Endothelial cell (in vitro differentiated cells): ENCODE results near the gene ATP5PD. TPM values are rescaled to one million over a fixed set of nuclear protein-coding genes. Genes with fewer than 3 reads are reported as not detected.

Experiments
- DNase-seq: peaks from one replicate; pipeline ENCODE4 v3.0.0; 2021; ENCODE audit warnings: low spot score
- H3K27ac Mint-ChIP-seq: one replicate; pipeline ENCODE4 v1.8.0; 2021; ENCODE audit warnings: mixed read lengths, inconsistent platforms; ENCODE audit not compliant: unreplicated experiment
- H3K27me3 Mint-ChIP-seq: one replicate; pipeline ENCODE4 v1.8.0; 2021; ENCODE audit warnings: mild to moderate bottlenecking, moderate library complexity, mixed read lengths, inconsistent platforms; ENCODE audit not compliant: unreplicated experiment
- H3K36me3 Mint-ChIP-seq: one replicate; pipeline ENCODE4 v1.8.0; 2021; ENCODE audit warnings: mild to moderate bottlenecking, low read depth, mixed read lengths, inconsistent platforms; ENCODE audit not compliant: unreplicated experiment
- H3K4me1 Mint-ChIP-seq: one replicate; pipeline ENCODE4 v1.8.0; 2021; ENCODE audit warnings: mild to moderate bottlenecking, mixed read lengths, inconsistent platforms; ENCODE audit not compliant: unreplicated experiment
- H3K4me3 Mint-ChIP-seq: one replicate; pipeline ENCODE4 v1.8.0; 2021; ENCODE audit warnings: mild to moderate bottlenecking, mixed read lengths, inconsistent platforms; ENCODE audit not compliant: unreplicated experiment
- H3K9me3 Mint-ChIP-seq: one replicate; pipeline ENCODE4 v1.8.0; 2021; ENCODE audit warnings: mixed read lengths, inconsistent platforms; ENCODE audit not compliant: unreplicated experiment
- CTCF ChIP-seq: fragments of 200-600 bp; sonication (generic); IDR thresholded peaks from one replicate; pipeline ENCODE4 v1.5.0; 2021; ENCODE audit warnings: antibody characterized with exemption; ENCODE audit not compliant: unreplicated experiment
- long read RNA-seq: library from polyadenylated mRNA; unstranded; transcript quantifications from one replicate; pipeline ENCODE4 v2.0.0, GENCODE V29; 2020; ENCODE audit not compliant: unreplicated experiment
- total RNA-seq: library from RNA; stranded (reverse); fragmentation: NEBNext Ultra II Directional; extraction: Animal tissue kit (Norgen Biotek cat#: 25700); gene quantifications from one replicate; pipeline ENCODE4 v1.2.1, GENCODE V29; 2021; ENCODE audit not compliant: unreplicated experiment

Gene ATP5PD
- total RNA-seq: 179 TPM
- long read RNA-seq, transcript ATP5PD-201 (6 exons, 603 nt): major isoform, 44 of 54 reads
- long read RNA-seq, partial matches to known transcripts: 8 of 54 reads
- long read RNA-seq, other reads (novel, unspliced or antisense): 1 of 54 reads

- H3K9me3 Mint-ChIP-seq: no peaks in the 10 kb centered on the region
- peaks cover 5% of the 10 kb centered on the region for H3K36me3 Mint-ChIP-seq
- H3K27me3 Mint-ChIP-seq: peaks cover 2% of the 10 kb centered on the region
- DNase-seq: peak; percentile 94
- H3K4me1 Mint-ChIP-seq: peaks cover 41% of the 10 kb centered on the region
- TF ChIP-seq CTCF: no peak
- H3K27ac Mint-ChIP-seq: peak within 1 kb of the TSS; percentile 85
- peak within 1 kb of the TSS; percentile 99 for H3K4me3 Mint-ChIP-seq
Measured at GRCh38 chr17:75046407-75047289, at the start of gene ATP5PD, which contains the start of gene KCTD2. Gene ATP5PD, minus strand, starts transcription at chr17:75046969. Its CDS starts 4,319 bp downstream, at chr17:75042650. Gene KCTD2, plus strand, starts transcription at chr17:75047225. Its CDS starts 26 bp downstream, at chr17:75047251.

GRCh38 chr17:75096082-75096625, 49.4 kb upstream of the ATP5PD start:
- Mint-ChIP-seq H3K27ac (peak overlapping the region; percentile 64), H3K36me3 (peaks cover 26% of the 10 kb centered on the region), H3K27me3 (peaks cover 17% of the 10 kb centered on the region), H3K9me3 (no peaks in the 10 kb centered on the region), H3K4me3 (no peak overlapping the region), H3K4me1 (peaks cover 36% of the 10 kb centered on the region)
- DNase-seq: no peak
- TF ChIP-seq CTCF: no peak

GRCh38 chr17:75094871-75095399, 48.2 kb upstream of the ATP5PD start:
- no peak for DNase-seq
- no peak for TF ChIP-seq CTCF
- Mint-ChIP-seq H3K27ac (no peak overlapping the region), H3K27me3 (peaks cover 22% of the 10 kb centered on the region), H3K4me3 (no peak overlapping the region), H3K9me3 (no peaks in the 10 kb centered on the region), H3K4me1 (peaks cover 48% of the 10 kb centered on the region), H3K36me3 (peaks cover 26% of the 10 kb centered on the region)

GRCh38 chr17:75093548-75094158, 46.9 kb upstream of the ATP5PD start:
- Mint-ChIP-seq H3K27ac (no peak overlapping the region), H3K36me3 (peaks cover 20% of the 10 kb centered on the region), H3K4me3 (no peak overlapping the region), H3K9me3 (no peaks in the 10 kb centered on the region), H3K4me1 (peaks cover 53% of the 10 kb centered on the region), H3K27me3 (peaks cover 24% of the 10 kb centered on the region)
- no peak for DNase-seq
- no peak for TF ChIP-seq CTCF
